Choroid plexus epithelial cell (primary cell): ENCODE data around the gene DIP2A.

Experiments used
- DNase-seq: peaks from one replicate; pipeline ENCODE4 v3.0.0-alpha.2; 2010; ENCODE audit warnings: low read depth
- H3K4me3 ChIP-seq: 2 replicates; pipeline ENCODE4 v1.5.1; 2011; ENCODE audit warnings: low read depth, mild to moderate bottlenecking, control low read depth, low read length, moderate library complexity
- TF ChIP-seq, protein P1 (sequence below): conservative IDR thresholded peaks from 2 replicates; pipeline ENCODE4 v1.5.1; 2011; ENCODE audit warnings: low read depth, mild to moderate bottlenecking, control low read depth, inconsistent platforms, low read length, moderate library complexity

Gene DIP2A

DNA sequence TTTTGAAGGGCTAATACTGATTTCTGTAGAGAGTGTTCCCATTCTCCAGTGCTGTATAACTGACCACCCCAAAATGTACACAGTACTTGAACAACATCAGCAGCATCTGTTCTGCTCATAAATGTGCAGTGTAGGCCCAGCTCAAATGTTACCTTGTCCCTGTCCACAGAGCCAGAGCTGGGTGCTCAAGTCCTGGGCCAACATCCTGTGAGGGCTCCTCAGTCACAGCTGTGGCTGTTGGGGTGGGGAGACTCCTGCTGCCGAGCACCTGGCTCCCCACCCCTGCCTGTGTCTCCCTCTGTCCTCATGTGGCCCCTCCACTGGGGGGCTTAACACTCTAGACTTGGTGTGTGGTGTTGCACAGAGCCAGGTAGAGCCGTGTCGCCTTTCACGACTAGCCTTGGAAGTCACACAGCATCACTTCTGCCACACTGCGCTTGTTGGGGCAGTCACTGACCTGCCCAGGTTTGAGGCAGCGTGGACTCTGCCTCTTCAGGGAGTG lies 30.5 kb downstream of the DIP2A start:
- TF ChIP-seq, protein P1, sequence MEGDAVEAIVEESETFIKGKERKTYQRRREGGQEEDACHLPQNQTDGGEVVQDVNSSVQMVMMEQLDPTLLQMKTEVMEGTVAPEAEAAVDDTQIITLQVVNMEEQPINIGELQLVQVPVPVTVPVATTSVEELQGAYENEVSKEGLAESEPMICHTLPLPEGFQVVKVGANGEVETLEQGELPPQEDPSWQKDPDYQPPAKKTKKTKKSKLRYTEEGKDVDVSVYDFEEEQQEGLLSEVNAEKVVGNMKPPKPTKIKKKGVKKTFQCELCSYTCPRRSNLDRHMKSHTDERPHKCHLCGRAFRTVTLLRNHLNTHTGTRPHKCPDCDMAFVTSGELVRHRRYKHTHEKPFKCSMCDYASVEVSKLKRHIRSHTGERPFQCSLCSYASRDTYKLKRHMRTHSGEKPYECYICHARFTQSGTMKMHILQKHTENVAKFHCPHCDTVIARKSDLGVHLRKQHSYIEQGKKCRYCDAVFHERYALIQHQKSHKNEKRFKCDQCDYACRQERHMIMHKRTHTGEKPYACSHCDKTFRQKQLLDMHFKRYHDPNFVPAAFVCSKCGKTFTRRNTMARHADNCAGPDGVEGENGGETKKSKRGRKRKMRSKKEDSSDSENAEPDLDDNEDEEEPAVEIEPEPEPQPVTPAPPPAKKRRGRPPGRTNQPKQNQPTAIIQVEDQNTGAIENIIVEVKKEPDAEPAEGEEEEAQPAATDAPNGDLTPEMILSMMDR, result no peak
- no peak overlapping the region for H3K4me3 ChIP-seq
- no peak for DNase-seq

DNA sequence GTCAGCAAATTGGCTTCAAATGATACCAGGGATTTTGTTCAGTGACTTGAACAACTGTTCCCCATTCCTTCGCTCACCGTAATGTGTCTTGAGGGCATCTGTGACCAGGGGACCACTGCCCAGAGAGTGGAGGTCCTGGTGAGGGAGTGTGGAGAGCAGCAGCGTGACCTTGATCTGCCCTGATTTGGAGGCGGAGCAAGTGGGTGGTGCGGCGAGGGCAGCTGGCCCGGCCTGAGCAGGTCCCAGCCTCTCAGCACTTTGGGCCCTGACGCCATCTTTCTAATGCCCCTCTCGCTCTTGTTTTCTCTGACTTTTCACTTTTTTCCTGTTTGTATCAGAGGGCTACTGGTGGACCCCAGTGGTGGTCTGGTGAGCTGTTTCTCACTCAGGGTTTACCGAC lies 31.1 kb downstream of the DIP2A start:
- no peak for DNase-seq
- TF ChIP-seq, protein P1, result no peak
- no peak overlapping the region for H3K4me3 ChIP-seq

DNA sequence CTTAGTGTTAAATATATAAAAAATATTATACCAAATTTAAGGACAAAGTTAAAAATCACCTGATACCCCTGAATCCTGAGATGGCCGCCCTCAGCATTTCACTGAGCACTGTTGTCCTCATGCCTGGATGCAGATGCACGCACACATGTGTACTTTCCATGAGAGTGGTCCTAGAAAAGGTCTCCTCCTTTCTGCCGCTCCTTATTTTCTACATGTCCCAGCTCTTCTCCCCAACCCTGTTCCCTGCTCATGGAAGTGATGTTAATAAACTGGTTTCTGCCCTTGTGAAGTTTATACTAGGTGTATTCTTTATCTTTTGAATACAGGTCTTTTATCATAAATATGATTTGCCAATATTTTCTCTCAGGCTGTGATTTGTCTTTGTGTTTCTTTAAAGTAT lies 32.9 kb downstream of the DIP2A start:
- no peak overlapping the region for H3K4me3 ChIP-seq
- DNase-seq, result no peak
- TF ChIP-seq, protein P1, result no peak

DNA sequence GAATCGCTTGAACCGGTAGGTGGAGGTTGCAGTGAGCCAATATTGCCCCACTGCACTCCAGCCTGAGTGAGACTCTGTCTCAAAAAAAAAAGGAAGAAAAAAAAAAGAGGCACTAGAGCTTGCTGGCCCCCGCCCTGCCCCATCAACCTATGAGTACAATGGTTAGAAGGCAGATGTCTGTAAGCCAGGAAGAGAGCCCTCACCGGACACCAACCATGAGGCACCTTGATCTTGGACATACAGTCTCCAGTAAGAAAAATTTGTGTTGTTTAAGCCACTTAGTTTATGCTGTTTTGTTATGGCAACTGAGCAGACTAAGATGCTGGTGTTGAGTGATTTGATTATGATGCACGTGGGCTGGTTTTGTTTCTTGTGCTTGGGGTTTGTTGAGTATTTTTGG lies 34.2 kb downstream of the DIP2A start:
- TF ChIP-seq, protein P1, result no peak
- no peak overlapping the region for H3K4me3 ChIP-seq

DNA sequence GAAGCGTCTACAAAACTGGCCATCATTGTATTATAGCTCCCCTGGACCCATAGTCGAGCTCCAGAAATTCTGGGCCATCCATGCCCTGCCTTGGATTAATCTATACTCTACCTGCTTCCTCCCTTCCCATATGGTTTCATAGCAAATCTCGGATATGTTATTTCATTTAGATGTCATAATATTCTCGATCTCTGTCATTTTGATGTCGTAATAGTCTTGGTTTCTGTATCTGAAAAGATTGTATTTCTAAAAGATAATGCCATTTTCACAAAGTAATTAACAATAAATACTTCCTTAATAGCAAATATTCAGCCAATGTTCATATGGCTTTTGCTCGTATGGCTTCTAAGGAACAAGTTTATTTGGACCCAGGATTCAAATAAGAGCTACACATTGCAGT lies 35.1 kb downstream of the DIP2A start:
- no peak for DNase-seq
- TF ChIP-seq, protein P1, result no peak
- H3K4me3 ChIP-seq, result no peak overlapping the region

More for the DNA sequence above, 34.2 kb downstream of the DIP2A start:
- DNase-seq, result no peak

DNA sequence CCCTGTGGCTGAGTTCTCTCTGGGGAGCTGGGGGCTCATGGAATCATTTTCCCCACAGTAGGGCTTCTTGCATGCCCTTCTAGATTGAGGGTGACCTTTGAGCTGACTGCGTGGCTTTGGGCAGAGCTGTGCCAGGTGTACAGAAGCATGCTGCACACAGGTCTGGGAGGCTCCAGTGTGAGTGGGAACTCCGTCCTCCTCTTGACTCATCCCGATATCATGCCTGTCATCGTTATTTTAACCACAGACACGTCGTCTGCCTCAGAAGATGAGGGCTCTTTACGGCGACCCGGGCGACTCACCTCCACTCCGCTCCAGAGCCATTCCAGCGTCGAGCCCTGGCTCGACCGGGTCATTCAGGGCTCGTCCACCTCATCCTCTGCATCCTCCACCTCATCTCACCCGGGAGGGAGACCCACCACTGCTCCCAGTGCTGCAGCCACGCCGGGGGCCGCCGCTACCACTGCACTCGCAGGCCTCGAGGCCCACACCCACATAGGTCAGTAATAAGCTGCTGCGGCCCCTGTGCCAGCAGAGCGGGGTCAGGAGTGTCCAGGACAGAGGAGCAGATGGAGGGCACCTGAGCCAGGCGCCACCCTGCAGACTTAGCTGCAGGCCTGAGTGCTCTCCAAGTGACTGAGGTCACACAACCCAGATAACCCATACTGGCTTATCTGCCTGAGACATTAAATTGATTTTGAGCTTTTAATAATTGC lies 39.8 kb downstream of the DIP2A start:
- H3K4me3 ChIP-seq, result no peak overlapping the region
- DNase-seq, result peak; percentile 12
- TF ChIP-seq, protein P1, result no peak
